Measurements from ENCODE around the gene OR4K13. TPM values are rescaled to one million over a fixed set of nuclear protein-coding genes. Genes with fewer than 3 reads are reported as not detected.

The OR4K13 gene
- polyA plus RNA-seq, 1 experiment = not detected

DNA sequence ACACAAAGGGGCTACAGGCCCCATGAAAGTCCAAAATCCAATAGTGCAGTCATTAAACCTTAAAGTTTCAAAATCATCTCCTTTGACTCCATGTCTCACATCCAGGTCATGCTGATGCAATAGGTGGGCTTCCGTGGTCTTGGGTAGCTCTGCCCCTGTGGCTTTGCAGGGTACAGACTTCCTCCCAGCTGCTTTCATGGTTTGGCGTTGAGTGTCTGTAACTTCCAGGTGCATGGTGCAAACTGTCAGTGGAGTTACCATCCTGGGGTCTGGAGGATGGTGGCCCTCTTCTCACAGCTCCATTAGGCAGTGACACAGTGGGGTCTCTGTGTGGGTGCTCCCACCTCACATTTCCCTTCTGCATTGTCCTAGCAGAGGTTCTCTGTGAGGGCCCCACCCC is 42.4 kb downstream of the OR4K13 start:
- H3K27me3 ChIP-seq (ENCODE audit: control insufficient read depth, insufficient read depth, low read length) = no peaks in the 10 kb centered on the region
- ChIA-PET POLR2A (no interaction called here), CTCF (no interaction called here)
- DNase-seq (ENCODE audit: low read depth) = no peak
- H3K4me3 ChIP-seq (ENCODE audit: low read depth, low read length) = no peak overlapping the region
- TF ChIP-seq, protein P1, sequence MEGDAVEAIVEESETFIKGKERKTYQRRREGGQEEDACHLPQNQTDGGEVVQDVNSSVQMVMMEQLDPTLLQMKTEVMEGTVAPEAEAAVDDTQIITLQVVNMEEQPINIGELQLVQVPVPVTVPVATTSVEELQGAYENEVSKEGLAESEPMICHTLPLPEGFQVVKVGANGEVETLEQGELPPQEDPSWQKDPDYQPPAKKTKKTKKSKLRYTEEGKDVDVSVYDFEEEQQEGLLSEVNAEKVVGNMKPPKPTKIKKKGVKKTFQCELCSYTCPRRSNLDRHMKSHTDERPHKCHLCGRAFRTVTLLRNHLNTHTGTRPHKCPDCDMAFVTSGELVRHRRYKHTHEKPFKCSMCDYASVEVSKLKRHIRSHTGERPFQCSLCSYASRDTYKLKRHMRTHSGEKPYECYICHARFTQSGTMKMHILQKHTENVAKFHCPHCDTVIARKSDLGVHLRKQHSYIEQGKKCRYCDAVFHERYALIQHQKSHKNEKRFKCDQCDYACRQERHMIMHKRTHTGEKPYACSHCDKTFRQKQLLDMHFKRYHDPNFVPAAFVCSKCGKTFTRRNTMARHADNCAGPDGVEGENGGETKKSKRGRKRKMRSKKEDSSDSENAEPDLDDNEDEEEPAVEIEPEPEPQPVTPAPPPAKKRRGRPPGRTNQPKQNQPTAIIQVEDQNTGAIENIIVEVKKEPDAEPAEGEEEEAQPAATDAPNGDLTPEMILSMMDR (IDR thresholded peaks at IDR 0.05; ENCODE audit: insufficient read depth, low read depth, low read length) = no peak
- no peaks in the 10 kb centered on the region for H3K36me3 ChIP-seq (ENCODE audit: control insufficient read depth, insufficient read depth, low read length)

Other genes with a start within 250 kb of the OR4K13 start
- not detected in 2 replicates for gene OR4N2, start 232.3 kb downstream of the OR4K13 start, polyA plus RNA-seq (2011; rRNA removed)
- not detected in 2 replicates for gene OR4K2, start 160.9 kb downstream of the OR4K13 start, polyA plus RNA-seq (2011; rRNA removed)
- gene OR4K5, start 115.4 kb downstream of the OR4K13 start, polyA plus RNA-seq (2011; rRNA removed) = not detected in 2 replicates
- gene OR4K1, start 105.1 kb downstream of the OR4K13 start, polyA plus RNA-seq (2011; rRNA removed) = not detected in 2 replicates
- gene OR4K15, start 60.4 kb downstream of the OR4K13 start, polyA plus RNA-seq (2011; rRNA removed) = not detected in 2 replicates
- gene OR4Q2, start 33.9 kb downstream of the OR4K13 start, polyA plus RNA-seq (2011; rRNA removed) = not detected in 2 replicates
- gene OR4K14, start 16.7 kb downstream of the OR4K13 start, polyA plus RNA-seq (2011; rRNA removed) = not detected in 2 replicates
- not detected in 2 replicates for gene OR4L1, start 24.0 kb upstream of the OR4K13 start, polyA plus RNA-seq (2011; rRNA removed)
- gene OR4K17, start 74.7 kb upstream of the OR4K13 start, polyA plus RNA-seq (2011; rRNA removed) = not detected in 2 replicates
- gene OR4N5, start 102.8 kb upstream of the OR4K13 start, polyA plus RNA-seq (2011; rRNA removed) = not detected in 2 replicates
- not detected in 2 replicates for gene OR11G2, start 154.9 kb upstream of the OR4K13 start, polyA plus RNA-seq (2011; rRNA removed)
- not detected in 2 replicates for gene OR11H6, start 187.7 kb upstream of the OR4K13 start, polyA plus RNA-seq (2011; rRNA removed)
- gene OR11H7, start 192.9 kb upstream of the OR4K13 start, polyA plus RNA-seq (2011; rRNA removed) = not detected in 2 replicates
- not detected in 2 replicates for gene OR11H4, start 203.2 kb upstream of the OR4K13 start, polyA plus RNA-seq (2011; rRNA removed)